Measurements from ENCODE around the gene RDH12.

Gene RDH12

DNA sequence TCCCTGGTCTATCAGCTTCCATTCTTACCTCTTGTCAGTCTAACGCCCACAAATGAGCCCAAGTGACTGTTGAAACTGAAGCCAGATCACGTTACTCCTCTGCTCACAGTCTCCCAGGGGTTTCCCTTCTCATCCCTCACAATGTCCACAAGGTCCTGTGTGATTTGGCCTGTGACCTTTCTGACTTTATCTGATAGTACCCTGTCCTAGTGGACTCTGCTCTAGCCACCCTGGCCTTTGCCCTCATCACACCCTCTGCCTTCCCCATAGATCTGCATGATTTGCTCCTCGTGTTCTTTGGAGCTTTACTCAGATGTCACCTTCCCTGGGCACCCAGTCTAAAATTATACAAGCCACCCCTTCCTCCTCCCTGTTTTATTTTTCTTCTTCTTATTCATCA lies 55.5 kb downstream of the RDH12 start:
- DNase-seq, result no peak

DNA sequence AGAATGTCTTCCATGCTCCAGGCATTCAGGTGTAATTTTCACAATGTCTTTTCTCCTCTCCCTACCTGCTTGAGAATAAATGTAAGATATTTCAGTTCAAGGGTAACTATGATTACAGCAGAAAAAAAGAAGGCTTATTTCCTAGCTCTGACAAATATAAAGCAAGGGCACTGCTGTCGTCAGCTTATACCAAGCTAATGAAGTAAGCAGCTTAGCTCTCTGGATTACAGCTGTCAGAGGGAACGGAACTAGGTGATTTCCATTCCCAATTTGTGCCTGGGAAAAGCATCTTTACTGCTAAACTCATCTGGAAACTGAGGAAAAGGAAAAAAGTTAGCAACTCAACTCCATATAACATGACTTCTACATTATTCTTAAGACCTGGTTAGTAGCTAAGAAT lies 58.2 kb downstream of the RDH12 start:
- DNase-seq, result no peak

DNA sequence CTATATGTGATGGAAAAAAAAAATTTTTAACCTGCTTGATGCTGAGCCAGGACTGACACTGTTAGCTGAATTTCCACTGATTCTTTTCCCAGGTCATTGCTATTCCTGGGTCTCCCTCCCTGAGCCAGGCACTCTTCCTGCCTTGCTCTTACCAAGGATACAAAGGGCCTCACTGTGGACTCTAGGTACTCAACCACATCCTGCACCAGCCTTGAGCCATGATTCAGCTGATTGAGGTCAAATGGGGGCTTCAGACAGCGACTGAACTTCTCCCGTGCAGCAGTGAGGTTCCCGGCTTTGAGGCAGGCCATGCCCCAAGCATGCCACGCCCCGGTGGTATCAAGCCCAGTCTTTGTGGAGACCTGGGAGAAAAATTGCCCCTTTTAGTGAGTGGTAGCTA lies 60.4 kb downstream of the RDH12 start:
- no peak for DNase-seq

DNA sequence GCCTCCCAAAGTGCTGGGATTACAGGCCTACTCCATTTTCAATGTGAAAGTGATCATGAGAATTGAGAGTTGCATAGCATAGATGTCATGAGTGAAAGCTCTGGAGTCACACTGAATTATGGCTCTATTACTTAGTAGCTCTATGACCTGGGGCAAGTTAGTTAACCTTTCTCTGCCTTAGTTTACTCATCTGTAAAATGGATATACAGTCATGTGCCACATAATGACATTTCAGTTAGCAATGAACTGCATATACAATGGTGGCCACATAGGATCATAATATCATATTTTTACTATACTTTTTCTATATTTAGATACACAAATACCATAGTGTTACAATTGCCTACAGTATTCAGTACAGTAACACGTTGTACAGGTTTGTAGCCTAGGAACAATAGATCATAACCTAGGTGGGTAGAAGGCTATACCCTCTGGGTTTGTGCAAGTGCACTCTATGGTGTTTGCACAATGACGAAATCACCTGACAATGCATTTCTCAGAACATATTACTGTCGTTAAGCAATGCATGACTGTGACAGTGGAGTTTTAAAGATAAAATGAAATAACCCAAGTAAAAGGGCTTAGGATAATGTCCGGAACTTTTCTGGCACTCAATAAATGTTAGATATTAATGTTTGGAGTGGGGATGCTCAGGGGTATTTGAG lies 61.6 kb downstream of the RDH12 start:
- DNase-seq, result no peak

DNA sequence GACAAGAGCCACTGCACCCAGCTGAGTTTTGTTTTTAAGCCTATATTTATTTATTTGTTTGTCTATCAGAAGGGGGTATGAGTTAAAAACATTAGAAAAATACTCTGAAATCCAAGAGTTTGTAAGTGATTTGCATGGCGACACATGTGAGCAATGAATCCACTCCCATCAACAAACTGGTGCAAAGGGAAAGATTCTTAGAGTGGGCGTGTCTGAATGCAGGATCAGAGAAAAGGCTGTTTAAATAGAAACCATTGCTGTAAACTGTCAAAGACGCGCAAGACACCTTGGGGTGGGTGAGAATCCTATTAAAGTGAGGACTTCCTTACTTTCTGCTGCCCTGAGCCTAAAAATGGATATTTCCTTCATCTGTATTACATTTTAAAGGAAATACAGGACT lies 62.8 kb downstream of the RDH12 start:
- no peak for DNase-seq

DNA sequence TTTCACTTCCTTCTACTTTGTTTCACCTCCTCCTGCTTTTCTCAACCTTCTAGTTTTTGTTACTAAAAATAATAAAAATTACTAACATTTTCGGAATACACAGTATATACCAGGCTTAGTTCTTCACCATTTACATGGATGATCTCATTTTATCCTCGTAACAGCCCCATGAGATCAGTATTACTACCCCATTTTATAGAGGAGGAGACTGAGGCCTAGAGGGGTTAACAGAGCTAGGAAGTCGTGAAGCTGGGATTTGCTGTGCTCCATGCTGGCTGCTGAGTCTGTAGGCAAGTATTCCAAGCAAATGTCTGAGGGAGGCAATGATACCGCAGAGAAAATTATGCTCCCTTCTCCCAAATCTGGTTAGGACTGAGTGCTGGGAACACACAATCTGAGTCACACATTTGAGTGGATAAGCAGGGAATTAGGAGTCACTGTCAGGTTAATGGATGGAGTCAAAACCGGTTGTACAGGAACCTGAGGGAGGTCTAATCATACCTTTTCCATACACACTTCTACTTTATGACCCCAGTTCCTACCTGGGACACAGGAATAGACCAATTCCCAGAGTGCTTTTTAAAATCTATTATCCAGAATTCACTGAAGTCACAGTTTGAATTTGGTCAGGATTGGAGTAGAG lies 63.6 kb downstream of the RDH12 start:
- DNase-seq, result no peak

DNA sequence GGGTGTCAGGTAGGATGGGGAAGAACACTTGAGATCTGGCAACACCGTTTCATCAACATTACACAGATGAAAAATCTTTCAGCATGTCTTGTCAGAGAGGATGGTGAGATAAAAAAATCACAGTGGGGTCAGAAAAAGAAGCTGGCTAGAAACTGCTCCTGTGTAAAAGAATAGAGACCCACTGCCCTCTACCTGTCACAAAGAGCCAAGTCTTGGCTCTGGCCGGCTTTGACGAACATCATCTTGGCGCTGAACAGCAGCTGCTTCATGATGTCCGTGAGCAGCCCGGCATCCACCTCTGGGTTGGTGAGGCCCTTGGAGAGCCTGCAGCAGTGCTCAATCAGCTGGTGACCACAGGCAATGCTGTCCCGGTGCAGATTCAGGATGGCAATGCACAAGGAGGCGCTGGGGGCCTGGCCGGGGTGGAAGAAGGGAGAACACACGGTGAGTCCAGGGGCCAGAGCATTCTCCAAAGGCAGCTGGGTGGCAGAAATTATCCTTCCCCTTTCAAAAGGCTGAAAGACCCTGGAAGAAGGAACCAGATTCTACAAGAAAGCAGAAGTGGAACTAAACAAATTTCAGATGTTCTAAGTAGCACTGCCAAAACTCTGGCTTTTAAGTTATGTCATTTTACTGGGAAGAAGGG lies 64.5 kb downstream of the RDH12 start:
- no peak for DNase-seq

DNA sequence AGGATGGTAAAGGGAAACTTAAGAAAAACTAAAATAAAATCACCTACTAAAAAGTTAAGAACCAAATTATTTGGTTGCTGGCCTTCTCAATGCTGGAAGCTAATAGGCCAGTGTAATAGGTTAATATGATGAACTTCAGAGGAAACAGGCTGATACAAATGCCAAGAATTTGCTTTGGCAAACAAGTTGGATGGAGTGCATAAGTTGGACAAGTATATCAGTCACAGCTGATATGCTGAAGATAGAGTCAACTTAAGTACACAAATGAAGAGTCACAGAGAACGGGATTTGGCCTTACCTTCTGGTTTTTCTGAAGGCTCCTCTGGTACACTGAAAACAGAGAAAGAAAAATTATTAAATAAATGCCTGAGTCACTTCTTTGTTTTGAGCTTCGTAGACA lies 66.5 kb downstream of the RDH12 start:
- no peak for DNase-seq

DNA sequence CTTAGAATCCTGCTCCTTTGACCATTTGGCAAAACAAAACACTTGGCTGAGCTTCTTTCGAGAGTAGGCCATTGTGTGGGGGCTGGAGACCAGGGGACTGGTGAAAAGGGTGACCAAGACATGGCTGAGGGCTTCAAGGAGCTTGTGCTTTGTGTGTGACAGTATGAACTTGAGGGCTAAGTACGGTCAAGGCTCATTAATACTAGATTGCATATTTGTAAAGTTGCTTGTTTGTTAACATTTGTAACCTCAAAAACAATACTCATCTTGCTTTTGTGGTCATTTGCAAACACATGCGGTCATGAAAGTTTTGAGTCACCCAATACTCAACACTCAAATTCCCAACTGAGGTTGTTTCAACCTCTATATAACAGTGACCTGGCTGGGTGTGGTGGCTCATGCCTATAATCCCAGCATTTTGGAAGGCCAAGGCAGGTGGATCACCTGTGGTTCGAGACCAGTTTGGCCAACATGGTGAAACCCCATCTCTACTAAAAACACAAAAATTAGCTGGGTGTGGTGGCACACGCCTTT lies 72.2 kb downstream of the RDH12 start:
- DNase-seq, result no peak

DNA sequence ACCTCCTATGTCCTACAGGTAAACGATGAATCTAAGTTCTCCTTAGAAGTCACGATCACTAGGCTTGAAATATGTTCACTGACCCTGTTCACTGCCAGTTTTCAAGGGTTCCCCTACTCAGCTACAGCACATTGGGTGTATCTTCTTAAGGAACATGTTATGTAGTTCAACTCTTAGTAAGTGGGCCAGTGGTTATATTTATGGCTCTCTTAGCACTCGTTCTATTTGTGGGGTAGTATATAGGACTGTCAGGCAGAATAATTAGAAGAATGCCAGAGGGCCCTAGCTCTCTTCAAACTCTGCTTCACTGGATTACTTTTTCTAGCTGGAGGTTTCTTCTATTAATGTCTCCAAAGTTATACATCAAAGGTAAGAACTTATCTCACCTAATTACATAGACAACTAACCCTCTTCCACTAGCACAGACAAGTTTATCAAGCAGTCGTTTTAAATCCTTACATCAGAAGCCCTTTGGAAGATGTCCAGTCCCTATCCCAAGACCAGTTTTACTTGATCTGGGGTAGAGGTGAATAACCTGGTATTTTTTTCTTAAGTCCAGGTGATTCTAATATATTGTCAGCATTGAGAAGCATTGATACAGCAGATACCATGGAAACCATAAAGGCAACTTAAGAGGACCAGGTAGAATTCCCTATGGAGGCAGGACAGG lies 75.1 kb downstream of the RDH12 start:
- DNase-seq, result no peak

DNA sequence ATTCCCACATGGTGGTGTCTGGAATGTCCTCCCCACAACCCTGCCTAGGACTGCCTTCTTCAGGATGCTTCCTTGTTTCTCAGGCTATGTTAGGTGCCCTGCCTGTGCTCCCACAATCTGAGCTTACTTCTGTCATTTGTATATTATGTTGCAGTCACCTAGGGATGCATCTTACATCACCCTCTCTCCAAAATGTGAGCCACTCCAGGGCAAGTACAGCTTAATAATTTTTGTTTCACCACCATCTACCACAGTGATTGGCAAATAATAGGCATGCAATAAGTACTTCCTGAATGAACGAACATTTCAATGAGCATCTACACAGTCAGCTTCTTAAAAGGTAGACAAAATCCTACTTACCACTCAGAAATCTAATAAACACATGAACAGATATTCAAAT lies 77.1 kb downstream of the RDH12 start:
- DNase-seq, result no peak

DNA sequence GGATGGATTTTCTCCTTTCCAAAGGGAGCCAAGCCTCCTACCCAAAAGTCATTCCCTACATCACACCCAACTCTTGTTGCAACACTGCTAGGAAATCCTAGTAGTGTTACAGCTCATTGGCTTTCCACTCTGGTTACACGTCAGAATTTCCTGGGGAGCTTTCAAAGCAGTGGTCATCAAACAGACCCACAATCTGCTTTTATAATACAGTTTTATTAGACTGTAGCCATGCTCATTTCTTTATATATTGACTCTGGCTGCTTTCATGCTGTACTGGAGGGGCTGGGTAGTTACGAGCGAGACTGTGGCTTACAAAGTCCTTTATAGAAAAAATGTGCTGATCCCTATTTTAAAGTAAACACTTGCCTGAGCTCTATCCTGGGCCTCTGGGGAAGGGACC lies 80.4 kb downstream of the RDH12 start:
- DNase-seq, result no peak

Data from eye (tissue), 1 donor.